Neural progenitor cell (in vitro differentiated cells): ENCODE results near the gene ARSD. TPM values are rescaled to one million over a fixed set of nuclear protein-coding genes. Genes with fewer than 3 reads are reported as not detected.
A peak's percentile ranks its signal among the peaks of the same experiment; 100 is the strongest.

ENCODE experiments used
- DNase-seq: peaks from one replicate; pipeline ENCODE4 v3.0.0-alpha.2; 2016; ENCODE audit warnings: low spot score
- H2AFZ ChIP-seq: fragments of 200-600 bp; sonication (generic); replicated peaks from 2 replicates; pipeline ENCODE4 v1.6.1; 2016; ENCODE audit warnings: antibody characterized with exemption
- H3F3A ChIP-seq: fragments of 200-600 bp; sonication (generic); 2 replicates; pipeline ENCODE4 v1.6.1; 2016; ENCODE audit warnings: antibody characterized with exemption, low read depth
- H3K27ac ChIP-seq: fragments of 200-600 bp; sonication (generic); 2 replicates; pipeline ENCODE4 v1.5.1; 2016; ENCODE audit warnings: mild to moderate bottlenecking
- H3K27me3 ChIP-seq: fragments of 200-600 bp; sonication (generic); 2 replicates; pipeline ENCODE4 v1.6.1; 2016; ENCODE audit warnings: mild to moderate bottlenecking, moderate library complexity
- H3K36me3 ChIP-seq: fragments of 200-600 bp; sonication (generic); 2 replicates; pipeline ENCODE4 v1.5.1; 2016
- H3K4me1 ChIP-seq: fragments of 200-600 bp; sonication (generic); 2 replicates; pipeline ENCODE4 v1.6.1; 2016; ENCODE audit warnings: mixed run types
- H3K4me2 ChIP-seq: fragments of 200-600 bp; sonication (generic); 2 replicates; pipeline ENCODE4 v1.6.1; 2016
- H3K4me3 ChIP-seq: fragments of 200-600 bp; sonication (generic); 2 replicates; pipeline ENCODE4 v1.5.1; 2016
- H3K79me2 ChIP-seq: fragments of 200-600 bp; sonication (generic); 2 replicates; pipeline ENCODE4 v1.6.1; 2016; ENCODE audit warnings: low read depth
- H3K9ac ChIP-seq: fragments of 200-600 bp; sonication (generic); 2 replicates; pipeline ENCODE4 v1.6.1; 2016
- H3K9me3 ChIP-seq: fragments of 200-600 bp; sonication (generic); 2 replicates; pipeline ENCODE4 v1.5.1; 2016; ENCODE audit warnings: low read depth
- H4K20me1 ChIP-seq: fragments of 200-600 bp; sonication (generic); 2 replicates; pipeline ENCODE4 v1.6.1; 2016; ENCODE audit warnings: low read depth
- H3K27ac Mint-ChIP-seq: 3 replicates; pipeline ENCODE4 v1.8.0; 2021; ENCODE audit warnings: mixed read lengths
- H3K27me3 Mint-ChIP-seq: 2 replicates; pipeline ENCODE4 v1.8.0; 2022; ENCODE audit warnings: low read depth, mild to moderate bottlenecking, inconsistent platforms, moderate library complexity, mixed read lengths; ENCODE audit not compliant: insufficient read depth
- H3K36me3 Mint-ChIP-seq: 3 replicates; pipeline ENCODE4 v1.8.0; 2021; ENCODE audit warnings: mixed read lengths
- H3K4me1 Mint-ChIP-seq: 3 replicates; pipeline ENCODE4 v1.8.0; 2021; ENCODE audit warnings: mixed read lengths
- H3K4me3 Mint-ChIP-seq: 3 replicates; pipeline ENCODE4 v1.8.0; 2021; ENCODE audit warnings: mild to moderate bottlenecking, moderate library complexity, mixed read lengths
- H3K9me3 Mint-ChIP-seq: 3 replicates; pipeline ENCODE4 v1.8.0; 2020; ENCODE audit warnings: mixed read lengths
- EZH2 ChIP-seq: fragments of 200-600 bp; sonication (generic); IDR thresholded peaks from 2 replicates; pipeline ENCODE4 v1.6.1; 2017; ENCODE audit warnings: antibody characterized with exemption, mild to moderate bottlenecking, moderate library complexity
- EZH2phosphoT487 ChIP-seq: fragments of 200-600 bp; sonication (generic); IDR thresholded peaks from 2 replicates; pipeline ENCODE4 v1.6.1; 2017; ENCODE audit warnings: antibody characterized with exemption
- total RNA-seq: library from RNA; depleted of rRNA; stranded (reverse); fragments of >200 nt; gene quantifications from 2 replicates; pipeline ENCODE4 v1.2.3, GENCODE V29; 2015; ENCODE audit warnings: low replicate concordance
- TF ChIP-seq, protein P1 (sequence below): fragments of 200-600 bp; sonication (generic); IDR thresholded peaks from 2 replicates; pipeline ENCODE4 v1.5.1; 2017; ENCODE audit warnings: antibody characterized with exemption, mild to moderate bottlenecking

The ARSD gene
- total RNA-seq, 1 donor from 2014 or later, result 4.3 TPM

GRCh38 chrX:2934715-2935710 is 5.9 kb upstream of the ARSD start:
- Histone ChIP-seq H2AFZ (no peak overlapping the region), H3K27ac (no peak overlapping the region), H3F3A (peaks cover 19% of the 10 kb centered on the region), H3K4me2 (no peak overlapping the region), H3K79me2 (peaks cover 3% of the 10 kb centered on the region), H3K4me3 (no peak overlapping the region), H3K9me3 (no peaks in the 10 kb centered on the region), H3K27me3 (no peaks in the 10 kb centered on the region), H3K4me1 (no peaks in the 10 kb centered on the region), H3K36me3 (no peaks in the 10 kb centered on the region), H4K20me1 (no peaks in the 10 kb centered on the region), H3K9ac (no peak overlapping the region)
- Mint-ChIP-seq H3K27me3 (peaks cover 15% of the 10 kb centered on the region), H3K4me1 (peaks cover 9% of the 10 kb centered on the region), H3K9me3 (peaks cover 32% of the 10 kb centered on the region), H3K4me3 (no peak overlapping the region), H3K27ac (no peak overlapping the region), H3K36me3 (peaks cover 38% of the 10 kb centered on the region)
- no peak for DNase-seq
- TF ChIP-seq EZH2phosphoT487, result no peak
- no peak for TF ChIP-seq EZH2
- TF ChIP-seq, protein P1, sequence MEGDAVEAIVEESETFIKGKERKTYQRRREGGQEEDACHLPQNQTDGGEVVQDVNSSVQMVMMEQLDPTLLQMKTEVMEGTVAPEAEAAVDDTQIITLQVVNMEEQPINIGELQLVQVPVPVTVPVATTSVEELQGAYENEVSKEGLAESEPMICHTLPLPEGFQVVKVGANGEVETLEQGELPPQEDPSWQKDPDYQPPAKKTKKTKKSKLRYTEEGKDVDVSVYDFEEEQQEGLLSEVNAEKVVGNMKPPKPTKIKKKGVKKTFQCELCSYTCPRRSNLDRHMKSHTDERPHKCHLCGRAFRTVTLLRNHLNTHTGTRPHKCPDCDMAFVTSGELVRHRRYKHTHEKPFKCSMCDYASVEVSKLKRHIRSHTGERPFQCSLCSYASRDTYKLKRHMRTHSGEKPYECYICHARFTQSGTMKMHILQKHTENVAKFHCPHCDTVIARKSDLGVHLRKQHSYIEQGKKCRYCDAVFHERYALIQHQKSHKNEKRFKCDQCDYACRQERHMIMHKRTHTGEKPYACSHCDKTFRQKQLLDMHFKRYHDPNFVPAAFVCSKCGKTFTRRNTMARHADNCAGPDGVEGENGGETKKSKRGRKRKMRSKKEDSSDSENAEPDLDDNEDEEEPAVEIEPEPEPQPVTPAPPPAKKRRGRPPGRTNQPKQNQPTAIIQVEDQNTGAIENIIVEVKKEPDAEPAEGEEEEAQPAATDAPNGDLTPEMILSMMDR, result no peak

- no peak overlapping the region for H3K4me3 ChIP-seq
- DNase-seq, result no peak
- no peaks in the 10 kb centered on the region for H3K27me3 ChIP-seq
- Mint-ChIP-seq H3K36me3 (peaks cover 32% of the 10 kb centered on the region), H3K27ac (no peak overlapping the region), H3K27me3 (peaks cover 16% of the 10 kb centered on the region), H3K4me3 (no peak overlapping the region), H3K9me3 (peaks cover 25% of the 10 kb centered on the region), H3K4me1 (peaks cover 9% of the 10 kb centered on the region)
- H3K9ac ChIP-seq, result no peak overlapping the region
- H3F3A ChIP-seq, result peaks cover 35% of the 10 kb centered on the region
- TF ChIP-seq EZH2 (no peak), EZH2phosphoT487 (no peak)
- TF ChIP-seq, protein P1, result no peak
- H4K20me1 ChIP-seq, result no peaks in the 10 kb centered on the region
- no peak overlapping the region for H2AFZ ChIP-seq
- peaks cover 5% of the 10 kb centered on the region for H3K4me1 ChIP-seq
- H3K4me2 ChIP-seq, result no peak overlapping the region
- H3K79me2 ChIP-seq, result peaks cover 11% of the 10 kb centered on the region
- H3K27ac ChIP-seq, result no peak overlapping the region
- no peaks in the 10 kb centered on the region for H3K36me3 ChIP-seq
- H3K9me3 ChIP-seq, result no peaks in the 10 kb centered on the region
These were observed 4.2 kb upstream of the ARSD start for GRCh38 chrX:2933125-2933900.

DNA sequence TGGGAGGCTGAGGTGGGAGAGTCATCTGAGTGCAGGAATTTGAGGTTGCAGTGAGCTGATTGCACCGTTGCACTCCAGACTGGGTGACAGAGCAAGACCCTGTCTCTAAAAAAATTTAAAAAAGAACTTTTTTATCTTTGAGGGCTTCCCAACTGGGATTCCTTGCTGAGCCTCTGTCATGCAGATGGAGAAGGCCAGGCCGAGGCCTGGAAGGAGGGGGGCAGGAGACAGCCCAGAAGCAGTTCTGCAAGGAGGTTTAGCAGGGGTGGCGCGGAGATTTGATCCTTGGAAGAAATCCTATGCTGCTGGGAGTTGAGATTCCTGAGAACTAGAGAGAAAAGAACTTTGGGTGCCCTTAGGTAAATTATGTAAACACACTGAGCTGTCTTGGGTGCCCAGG is 2.5 kb upstream of the ARSD start:
- Histone ChIP-seq H3K79me2 (peaks cover 11% of the 10 kb centered on the region), H3F3A (peaks cover 52% of the 10 kb centered on the region), H2AFZ (no peak overlapping the region), H3K9ac (no peak overlapping the region), H3K27ac (no peak overlapping the region), H4K20me1 (no peaks in the 10 kb centered on the region), H3K27me3 (no peaks in the 10 kb centered on the region), H3K36me3 (no peaks in the 10 kb centered on the region), H3K4me1 (peaks cover 7% of the 10 kb centered on the region), H3K9me3 (no peaks in the 10 kb centered on the region), H3K4me2 (no peak overlapping the region), H3K4me3 (no peak overlapping the region)
- TF ChIP-seq EZH2phosphoT487 (no peak), EZH2 (no peak)
- TF ChIP-seq, protein P1, result no peak
- Mint-ChIP-seq H3K4me3 (no peak overlapping the region), H3K27me3 (peaks cover 12% of the 10 kb centered on the region), H3K4me1 (peaks cover 17% of the 10 kb centered on the region), H3K27ac (no peak overlapping the region), H3K9me3 (peaks cover 24% of the 10 kb centered on the region), H3K36me3 (peaks cover 31% of the 10 kb centered on the region)
- DNase-seq, result peak; percentile 21
